ENCODE data around the gene WDR72.

WDR72 gene

GRCh38 chr15:53530761-53531160 lies 228.7 kb downstream of the WDR72 start:
- DNase-seq (ENCODE audit: low read depth), result no peak
- H3K4me3 ChIP-seq (ENCODE audit: low read length), result no peak overlapping the region
- TF ChIP-seq CTCF (IDR thresholded peaks at IDR 0.05; ENCODE audit: insufficient read depth, low read depth, low read length, missing control alignments), result no peak

- no peak for DNase-seq (ENCODE audit: low read depth)
- no peak for TF ChIP-seq CTCF (IDR thresholded peaks at IDR 0.05; ENCODE audit: insufficient read depth, low read depth, low read length, missing control alignments)
- H3K4me3 ChIP-seq (ENCODE audit: low read length), result no peak overlapping the region
These were observed 231.5 kb downstream of the WDR72 start for GRCh38 chr15:53527996-53528395.

- no peak for TF ChIP-seq CTCF (IDR thresholded peaks at IDR 0.05; ENCODE audit: insufficient read depth, low read depth, low read length, missing control alignments)
- peak; percentile 30 for DNase-seq (ENCODE audit: low read depth)
- no peak overlapping the region for H3K4me3 ChIP-seq (ENCODE audit: low read length)
These were observed 233.6 kb downstream of the WDR72 start for GRCh38 chr15:53525894-53526293.

- TF ChIP-seq CTCF (IDR thresholded peaks at IDR 0.05; ENCODE audit: insufficient read depth, low read depth, low read length, missing control alignments), result no peak
- peak; percentile 24 for DNase-seq (ENCODE audit: low read depth)
These were observed 236.5 kb downstream of the WDR72 start for GRCh38 chr15:53522991-53523390.

GRCh38 chr15:53520996-53521395 lies 238.5 kb downstream of the WDR72 start:
- H3K4me3 ChIP-seq (ENCODE audit: low read length), result no peak overlapping the region
- no peak for DNase-seq (ENCODE audit: low read depth)
- no peak for TF ChIP-seq CTCF (IDR thresholded peaks at IDR 0.05; ENCODE audit: insufficient read depth, low read depth, low read length, missing control alignments)

More at GRCh38 chr15:53522991-53523390, 236.5 kb downstream of the WDR72 start:
- H3K4me3 ChIP-seq (ENCODE audit: low read length), result no peak overlapping the region

GRCh38 chr15:53513431-53513830 lies 246.0 kb downstream of the WDR72 start:
- no peak for TF ChIP-seq CTCF (IDR thresholded peaks at IDR 0.05; ENCODE audit: insufficient read depth, low read depth, low read length, missing control alignments)
- DNase-seq (ENCODE audit: low read depth), result no peak
- H3K4me3 ChIP-seq (ENCODE audit: low read length), result no peak overlapping the region

- DNase-seq (ENCODE audit: low read depth), result no peak
- H3K4me3 ChIP-seq (ENCODE audit: low read length), result no peak overlapping the region
- TF ChIP-seq CTCF (IDR thresholded peaks at IDR 0.05; ENCODE audit: insufficient read depth, low read depth, low read length, missing control alignments), result no peak
These were observed 247.4 kb downstream of the WDR72 start for GRCh38 chr15:53512029-53512428.
